BE2C (cell line): ENCODE measurements around the gene ADAMTS18.

Source experiments
- DNase-seq: peaks from one replicate; pipeline ENCODE4 v3.0.0-alpha.2; 2020
- H3K27me3 ChIP-seq: fragments of 250-450 bp; sonication (Bioruptor Pico); 2 replicates; pipeline ENCODE4 v1.5.1; 2020; ENCODE audit warnings: mild to moderate bottlenecking
- H3K36me3 ChIP-seq: fragments of 250-450 bp; sonication (Bioruptor Pico); 2 replicates; pipeline ENCODE4 v1.5.1; 2020; ENCODE audit warnings: mild to moderate bottlenecking
- H3K4me1 ChIP-seq: fragments of 250-450 bp; sonication (Bioruptor Pico); 2 replicates; pipeline ENCODE4 v1.5.1; 2020
- H3K4me3 ChIP-seq: 2 replicates; pipeline ENCODE4 v1.5.1; 2011; ENCODE audit warnings: low read depth, low read length
- H3K9me3 ChIP-seq: fragments of 250-450 bp; sonication (Bioruptor Pico); 2 replicates; pipeline ENCODE4 v1.5.1; 2020
- CTCF ChIP-seq: IDR thresholded peaks from 2 replicates; pipeline ENCODE4 v1.5.1; 2012; ENCODE audit warnings: mild to moderate bottlenecking, low read depth, low read length

The ADAMTS18 gene

GRCh38 chr16:77430787-77431585 is 3.8 kb downstream of the ADAMTS18 start:
- Histone ChIP-seq H3K27me3 (peaks cover 28% of the 10 kb centered on the region), H3K36me3 (no peaks in the 10 kb centered on the region)
- TF ChIP-seq CTCF: no peak

GRCh38 chr16:77430360-77430759 is 4.5 kb downstream of the ADAMTS18 start:
- H3K27me3 ChIP-seq: peaks cover 26% of the 10 kb centered on the region

More at GRCh38 chr16:77430787-77431585, 3.8 kb downstream of the ADAMTS18 start:
- H3K4me3 ChIP-seq: no peak overlapping the region
- H3K9me3 ChIP-seq: no peaks in the 10 kb centered on the region
- H3K4me1 ChIP-seq: no peaks in the 10 kb centered on the region
- DNase-seq: no peak

GRCh38 chr16:77424871-77425604 is 9.8 kb downstream of the ADAMTS18 start:
- no peak for DNase-seq
- Histone ChIP-seq H3K4me3 (no peak overlapping the region), H3K9me3 (no peaks in the 10 kb centered on the region), H3K27me3 (no peaks in the 10 kb centered on the region), H3K36me3 (no peaks in the 10 kb centered on the region), H3K4me1 (no peaks in the 10 kb centered on the region)
- TF ChIP-seq CTCF: no peak

More at GRCh38 chr16:77430360-77430759, 4.5 kb downstream of the ADAMTS18 start:
- no peaks in the 10 kb centered on the region for H3K36me3 ChIP-seq
- H3K4me3 ChIP-seq: no peak overlapping the region
- no peaks in the 10 kb centered on the region for H3K4me1 ChIP-seq
- no peaks in the 10 kb centered on the region for H3K9me3 ChIP-seq
- DNase-seq: no peak
- TF ChIP-seq CTCF: no peak

GRCh38 chr16:77422196-77422784 is 12.5 kb downstream of the ADAMTS18 start:
- no peak for TF ChIP-seq CTCF
- no peaks in the 10 kb centered on the region for H3K4me1 ChIP-seq
- no peak overlapping the region for H3K4me3 ChIP-seq
- no peaks in the 10 kb centered on the region for H3K27me3 ChIP-seq
- DNase-seq: no peak
- H3K9me3 ChIP-seq: no peaks in the 10 kb centered on the region
- H3K36me3 ChIP-seq: no peaks in the 10 kb centered on the region

GRCh38 chr16:77416939-77417480 is 17.8 kb downstream of the ADAMTS18 start:
- no peaks in the 10 kb centered on the region for H3K27me3 ChIP-seq
- no peaks in the 10 kb centered on the region for H3K4me1 ChIP-seq
- TF ChIP-seq CTCF: no peak
- no peaks in the 10 kb centered on the region for H3K36me3 ChIP-seq
- DNase-seq: no peak
- H3K9me3 ChIP-seq: no peaks in the 10 kb centered on the region
- no peak overlapping the region for H3K4me3 ChIP-seq
